Epithelial cell of proximal tubule (primary cell): ENCODE data around the gene SLC9A8. TPM values are rescaled to one million over a fixed set of nuclear protein-coding genes. Genes with fewer than 3 reads are reported as not detected.

ENCODE experiments used
- DNase-seq: peaks from one replicate; pipeline ENCODE4 v3.0.0-alpha.2; 2011; ENCODE audit warnings: low read depth
- H3K4me3 ChIP-seq: 2 replicates; pipeline ENCODE4 v1.5.1; 2011; ENCODE audit warnings: low read depth, mild to moderate bottlenecking, low read length
- total RNA-seq: library from RNA; depleted of rRNA; stranded (reverse); fragments of >200 nt; gene quantifications from 2 replicates; pipeline ENCODE4 v1.2.3, GENCODE V29; 2015
- TF ChIP-seq, protein P1 (sequence below): conservative IDR thresholded peaks from 2 replicates; pipeline ENCODE4 v1.5.1; 2012; ENCODE audit warnings: low read depth, mild to moderate bottlenecking, low read length

The SLC9A8 gene
- total RNA-seq, 1 donor from 2014 or later: 4.2 TPM

DNA sequence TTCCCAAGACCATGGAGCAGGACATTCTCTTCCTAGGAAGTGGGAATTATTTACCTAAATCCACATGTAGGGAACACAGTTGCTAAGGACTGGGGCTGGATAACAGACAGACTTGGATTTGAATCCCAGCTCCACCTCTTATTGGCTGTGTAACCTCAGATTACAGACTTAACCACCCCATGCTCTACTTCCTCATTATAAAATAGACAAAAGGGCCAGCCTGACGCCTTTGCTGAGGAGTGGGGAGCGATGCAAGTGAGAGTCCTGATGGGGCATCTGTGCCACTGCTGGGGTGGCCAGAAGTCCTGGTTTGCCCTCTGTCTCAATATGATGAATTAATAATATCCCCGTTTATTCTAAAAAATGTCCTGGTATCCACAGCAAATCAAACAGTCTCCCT lies 55.9 kb downstream of the SLC9A8 start:
- no peak for DNase-seq
- no peak overlapping the region for H3K4me3 ChIP-seq
- TF ChIP-seq, protein P1, sequence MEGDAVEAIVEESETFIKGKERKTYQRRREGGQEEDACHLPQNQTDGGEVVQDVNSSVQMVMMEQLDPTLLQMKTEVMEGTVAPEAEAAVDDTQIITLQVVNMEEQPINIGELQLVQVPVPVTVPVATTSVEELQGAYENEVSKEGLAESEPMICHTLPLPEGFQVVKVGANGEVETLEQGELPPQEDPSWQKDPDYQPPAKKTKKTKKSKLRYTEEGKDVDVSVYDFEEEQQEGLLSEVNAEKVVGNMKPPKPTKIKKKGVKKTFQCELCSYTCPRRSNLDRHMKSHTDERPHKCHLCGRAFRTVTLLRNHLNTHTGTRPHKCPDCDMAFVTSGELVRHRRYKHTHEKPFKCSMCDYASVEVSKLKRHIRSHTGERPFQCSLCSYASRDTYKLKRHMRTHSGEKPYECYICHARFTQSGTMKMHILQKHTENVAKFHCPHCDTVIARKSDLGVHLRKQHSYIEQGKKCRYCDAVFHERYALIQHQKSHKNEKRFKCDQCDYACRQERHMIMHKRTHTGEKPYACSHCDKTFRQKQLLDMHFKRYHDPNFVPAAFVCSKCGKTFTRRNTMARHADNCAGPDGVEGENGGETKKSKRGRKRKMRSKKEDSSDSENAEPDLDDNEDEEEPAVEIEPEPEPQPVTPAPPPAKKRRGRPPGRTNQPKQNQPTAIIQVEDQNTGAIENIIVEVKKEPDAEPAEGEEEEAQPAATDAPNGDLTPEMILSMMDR: no peak

DNA sequence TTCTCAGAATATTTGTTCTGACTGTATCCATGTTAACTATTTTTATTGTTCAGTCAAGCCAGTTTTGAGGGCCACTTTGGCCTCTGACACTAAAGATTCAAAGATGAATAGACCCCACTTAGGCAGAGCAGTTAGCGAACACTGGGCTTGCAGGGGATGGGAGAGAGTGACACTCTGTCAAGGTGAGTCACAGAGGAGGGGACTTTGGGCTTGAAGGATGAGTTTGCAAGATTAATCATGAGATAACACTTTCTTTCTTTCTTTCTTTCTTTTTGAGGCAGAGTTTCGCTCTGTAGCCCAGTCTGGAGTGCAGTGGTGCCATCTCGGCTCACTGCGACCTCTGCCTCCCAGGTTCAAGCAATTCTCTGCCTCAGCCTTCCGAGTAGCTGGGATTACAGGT lies 56.3 kb downstream of the SLC9A8 start:
- TF ChIP-seq, protein P1: no peak
- no peak for DNase-seq
- H3K4me3 ChIP-seq: no peak overlapping the region

DNA sequence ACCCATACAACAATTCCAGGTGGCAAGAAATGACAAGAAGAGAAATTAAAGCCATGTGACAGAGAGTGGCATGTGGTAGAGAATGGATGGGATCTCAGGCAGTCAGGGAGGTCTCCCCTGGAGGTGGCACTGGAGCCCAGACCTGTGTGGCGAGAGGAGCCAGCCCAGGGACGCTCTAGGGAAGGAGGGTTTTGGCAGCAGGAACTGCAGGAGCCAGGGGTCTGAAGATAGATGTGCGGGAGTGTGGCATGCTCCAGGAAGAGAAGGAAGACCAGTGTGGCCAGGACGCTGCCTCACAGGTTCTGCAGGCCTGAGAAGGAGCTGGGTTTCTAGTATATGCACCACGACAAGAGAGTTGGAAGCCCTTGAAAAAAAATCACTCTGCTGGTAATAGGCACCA lies 57.6 kb downstream of the SLC9A8 start:
- DNase-seq: no peak
- TF ChIP-seq, protein P1: no peak
- H3K4me3 ChIP-seq: no peak overlapping the region

DNA sequence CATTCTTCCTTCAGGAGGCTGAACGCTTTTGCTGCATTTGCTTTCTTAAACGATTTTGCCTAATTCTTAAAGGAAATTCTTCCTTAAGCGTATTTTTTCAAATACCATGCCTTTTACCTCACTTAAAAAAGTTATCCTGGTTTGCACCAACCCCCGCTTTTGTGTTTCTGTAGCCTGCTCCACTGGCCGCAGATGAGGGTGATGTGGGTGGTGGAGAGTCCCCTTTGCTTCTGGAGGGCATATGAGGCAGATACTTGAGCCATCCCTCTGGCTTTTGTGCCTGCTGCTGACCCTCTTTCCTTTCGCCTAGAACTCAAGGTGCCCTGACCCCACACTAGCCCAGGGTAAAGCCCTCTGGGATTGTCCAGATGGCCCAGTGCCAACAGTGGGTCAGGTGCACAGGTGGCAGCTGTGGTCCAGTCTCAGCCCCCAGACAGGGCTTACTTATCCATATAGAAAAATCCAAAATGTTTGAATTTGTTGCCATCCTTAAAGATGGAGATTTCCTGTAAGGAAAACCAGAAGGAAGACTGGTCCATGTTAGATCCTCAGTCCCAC lies 58.8 kb downstream of the SLC9A8 start:
- no peak overlapping the region for H3K4me3 ChIP-seq
- TF ChIP-seq, protein P1: no peak
- no peak for DNase-seq

DNA sequence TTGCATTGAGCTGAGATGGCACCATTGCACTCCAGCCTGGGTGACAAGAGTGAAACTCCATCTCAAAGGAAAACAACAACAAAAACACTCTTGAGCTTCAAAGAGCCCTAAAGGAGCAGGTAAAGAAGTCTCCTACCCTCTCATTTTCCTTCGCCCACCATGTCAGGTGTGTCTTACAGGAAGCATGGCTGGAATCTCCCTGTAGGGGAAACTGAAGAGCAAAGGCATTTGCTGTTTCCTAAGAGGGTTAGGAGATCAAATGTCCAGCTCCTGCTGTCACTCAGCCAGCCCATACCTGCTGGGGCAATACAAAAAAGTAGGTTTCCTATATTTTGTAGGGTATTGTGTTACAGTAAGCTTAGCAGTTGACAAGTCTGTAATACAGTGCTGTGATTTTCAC lies 59.4 kb downstream of the SLC9A8 start:
- TF ChIP-seq, protein P1: no peak
- H3K4me3 ChIP-seq: no peak overlapping the region
- DNase-seq: no peak

DNA sequence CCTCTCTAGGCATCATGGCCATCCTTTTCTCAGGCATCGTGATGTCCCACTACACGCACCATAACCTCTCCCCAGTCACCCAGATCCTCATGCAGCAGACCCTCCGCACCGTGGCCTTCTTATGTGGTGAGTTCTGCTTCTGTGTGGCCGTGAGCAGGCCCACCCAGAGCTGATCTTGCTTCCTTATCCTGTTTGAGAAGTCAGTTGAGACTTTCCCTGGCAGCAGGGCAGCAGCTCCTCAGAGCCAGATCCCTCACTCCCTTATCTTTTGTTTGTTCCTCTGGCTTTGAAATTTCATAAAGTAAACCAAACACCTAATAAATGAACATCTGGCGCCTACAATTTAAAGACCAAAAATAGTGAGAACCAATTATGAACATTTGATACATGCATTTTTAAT lies 62.1 kb downstream of the SLC9A8 start:
- no peak overlapping the region for H3K4me3 ChIP-seq
- DNase-seq: no peak
- TF ChIP-seq, protein P1: no peak

DNA sequence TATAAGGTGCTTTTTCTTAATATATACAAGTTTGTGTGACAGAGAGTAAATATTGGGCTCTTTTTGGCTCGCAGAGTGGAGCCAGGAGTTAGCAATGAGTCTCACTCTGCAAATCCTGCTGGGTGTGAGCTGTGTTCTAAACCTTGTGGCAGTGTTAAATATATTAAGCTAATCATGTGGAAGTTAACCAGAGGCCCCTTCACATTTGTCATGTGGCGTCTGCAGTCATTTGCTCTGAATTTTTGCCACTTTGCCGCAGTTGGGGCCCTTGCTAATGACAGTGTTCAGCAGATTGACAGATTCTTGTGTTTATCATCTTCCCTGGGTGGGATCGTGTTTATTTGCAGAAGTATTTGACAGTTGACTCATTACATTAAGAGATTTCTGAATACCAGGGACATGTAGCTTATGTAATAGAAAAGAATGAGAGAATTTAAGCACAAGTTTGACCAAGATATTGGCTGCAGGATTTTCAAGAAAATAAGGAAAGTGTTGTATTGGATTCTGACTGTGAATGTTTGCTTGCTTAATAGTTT lies 64.8 kb downstream of the SLC9A8 start:
- H3K4me3 ChIP-seq: no peak overlapping the region
- TF ChIP-seq, protein P1: no peak
- no peak for DNase-seq
